ENCODE results near the gene UBE3D. TPM values are rescaled to one million over a fixed set of nuclear protein-coding genes. Genes with fewer than 3 reads are reported as not detected.

The UBE3D gene
- total RNA-seq, 1 experiment from 2014 or later: 5.5 TPM

DNA sequence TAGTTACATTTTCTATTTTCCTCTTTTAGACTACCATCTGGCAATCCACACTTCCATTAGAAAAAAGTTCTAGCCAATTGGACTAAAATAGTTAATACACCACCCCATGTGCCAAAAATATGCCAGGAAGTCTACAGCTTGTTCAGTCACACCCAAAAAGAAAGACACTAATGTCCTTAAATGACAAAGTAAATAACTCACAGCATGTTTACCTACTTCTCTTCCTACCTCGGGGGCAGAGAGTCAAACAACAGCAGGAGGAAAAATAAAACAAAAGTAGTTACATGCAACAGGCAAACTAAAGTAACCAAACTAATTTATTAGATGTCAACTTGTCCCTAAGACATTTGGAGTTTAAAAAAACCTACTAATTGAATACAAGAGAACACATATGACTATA is 57.0 kb downstream of the UBE3D start:
- DNase-seq (ENCODE audit: unreplicated experiment): no peak
- no peak for TF ChIP-seq CTCF (IDR thresholded peaks at IDR 0.05; ENCODE audit: unreplicated experiment)
- CTCF ChIA-PET: no interaction called here
- Mint-ChIP-seq H3K4me3 (ENCODE audit: unreplicated experiment) (no peak overlapping the region), H3K9me3 (ENCODE audit: unreplicated experiment) (no peaks in the 10 kb centered on the region), H3K27me3 (ENCODE audit: insufficient read depth, unreplicated experiment) (no peaks in the 10 kb centered on the region), H3K4me1 (ENCODE audit: insufficient read depth, unreplicated experiment) (peaks cover 9% of the 10 kb centered on the region), H3K27ac (ENCODE audit: low read depth, unreplicated experiment) (no peak overlapping the region), H3K36me3 (ENCODE audit: insufficient read depth, unreplicated experiment) (peaks cover 6% of the 10 kb centered on the region)
- no TSS peak for BruUV-seq (replicated peaks)
- intact Hi-C loops (cut with micrococcal nuclease): no loop called here
- POLR2A ChIA-PET: no interaction called here

GRCh38 chr6:83006270-83006905 is 59.3 kb downstream of the UBE3D start:
- CTCF ChIA-PET: interaction anchor here (0.6 to 0.7 kb wide), 2 partner anchors 23 to 59 kb away, joined by 3 to 4 read pairs; partner anchors contain the start of gene UBE3D
- H3K4me3 Mint-ChIP-seq (ENCODE audit: unreplicated experiment): no peak overlapping the region
- no TSS peak for BruUV-seq (replicated peaks)
- no peak for DNase-seq (ENCODE audit: unreplicated experiment)
- H3K27me3 Mint-ChIP-seq (ENCODE audit: insufficient read depth, unreplicated experiment): no peaks in the 10 kb centered on the region
- H3K27ac Mint-ChIP-seq (ENCODE audit: low read depth, unreplicated experiment): no peak overlapping the region
- H3K4me1 Mint-ChIP-seq (ENCODE audit: insufficient read depth, unreplicated experiment): peaks cover 9% of the 10 kb centered on the region
- POLR2A ChIA-PET: interaction anchor here (1.1 kb wide), 1 partner anchor 739 kb away, joined by 3 read pairs; no protein-coding TSS in a partner anchor
- H3K36me3 Mint-ChIP-seq (ENCODE audit: insufficient read depth, unreplicated experiment): no peaks in the 10 kb centered on the region
- intact Hi-C loops (cut with micrococcal nuclease): no loop called here
- H3K9me3 Mint-ChIP-seq (ENCODE audit: unreplicated experiment): no peaks in the 10 kb centered on the region
- TF ChIP-seq CTCF (IDR thresholded peaks at IDR 0.05; ENCODE audit: unreplicated experiment): no peak

DNA sequence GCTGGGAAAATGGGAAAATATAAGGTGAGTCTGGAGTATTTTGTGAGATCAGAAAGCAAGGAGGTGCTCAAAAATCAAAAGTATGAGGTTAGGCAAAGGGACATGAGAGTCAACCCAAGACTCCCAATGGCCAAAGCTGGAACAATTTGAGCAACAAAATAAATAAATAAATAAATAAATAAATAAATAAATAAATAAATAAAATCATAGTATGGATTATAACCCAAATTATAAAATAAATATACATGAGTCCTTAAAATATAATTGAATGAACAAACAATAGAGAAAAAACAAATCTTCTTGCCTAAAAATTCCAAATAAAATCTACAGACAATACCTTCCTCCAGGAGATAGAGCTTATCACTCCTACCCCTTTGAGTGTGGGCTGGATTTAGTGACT is 69.5 kb downstream of the UBE3D start:
- Mint-ChIP-seq H3K36me3 (ENCODE audit: insufficient read depth, unreplicated experiment) (no peaks in the 10 kb centered on the region), H3K4me3 (ENCODE audit: unreplicated experiment) (no peak overlapping the region), H3K27ac (ENCODE audit: low read depth, unreplicated experiment) (no peak overlapping the region), H3K4me1 (ENCODE audit: insufficient read depth, unreplicated experiment) (no peaks in the 10 kb centered on the region), H3K9me3 (ENCODE audit: unreplicated experiment) (peaks cover 7% of the 10 kb centered on the region), H3K27me3 (ENCODE audit: insufficient read depth, unreplicated experiment) (no peaks in the 10 kb centered on the region)
- ChIA-PET POLR2A (no interaction called here), CTCF (interaction anchor here (0.7 kb wide), 2 partner anchors 14 to 21 kb away, joined by 3 to 4 read pairs; no protein-coding TSS in a partner anchor)
- TF ChIP-seq CTCF (IDR thresholded peaks at IDR 0.05; ENCODE audit: unreplicated experiment): no peak
- no peak for DNase-seq (ENCODE audit: unreplicated experiment)
- intact Hi-C loops (cut with micrococcal nuclease): no loop called here
- BruUV-seq (replicated peaks): no TSS peak

DNA sequence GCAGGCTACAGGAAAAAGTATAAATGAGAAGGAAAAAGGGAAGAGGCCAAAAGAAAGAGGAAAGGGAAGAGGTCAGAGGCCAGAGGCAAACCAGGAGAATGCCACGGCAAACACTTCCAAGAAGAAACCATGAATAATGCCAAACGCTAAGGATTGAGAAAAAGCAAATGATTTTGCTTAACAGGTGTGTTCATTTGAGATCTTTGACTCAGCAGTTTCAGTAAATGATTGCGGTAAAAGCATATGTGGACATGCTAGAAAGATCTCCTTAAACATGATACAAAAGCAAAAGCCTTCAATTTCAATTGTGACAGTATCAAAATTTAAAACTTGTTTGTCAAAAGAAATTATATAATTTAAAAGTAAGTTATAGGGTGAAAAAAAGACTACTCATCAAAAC is 70.6 kb downstream of the UBE3D start:
- no peaks in the 10 kb centered on the region for H3K36me3 Mint-ChIP-seq (ENCODE audit: insufficient read depth, unreplicated experiment)
- TF ChIP-seq CTCF (IDR thresholded peaks at IDR 0.05; ENCODE audit: unreplicated experiment): no peak
- POLR2A ChIA-PET: no interaction called here
- H3K4me1 Mint-ChIP-seq (ENCODE audit: insufficient read depth, unreplicated experiment): no peaks in the 10 kb centered on the region
- no TSS peak for BruUV-seq (replicated peaks)
- no peak overlapping the region for H3K27ac Mint-ChIP-seq (ENCODE audit: low read depth, unreplicated experiment)
- CTCF ChIA-PET: no interaction called here
- intact Hi-C loops (cut with micrococcal nuclease): no loop called here
- H3K27me3 Mint-ChIP-seq (ENCODE audit: insufficient read depth, unreplicated experiment): no peaks in the 10 kb centered on the region
- peaks cover 7% of the 10 kb centered on the region for H3K9me3 Mint-ChIP-seq (ENCODE audit: unreplicated experiment)
- no peak overlapping the region for H3K4me3 Mint-ChIP-seq (ENCODE audit: unreplicated experiment)
- no peak for DNase-seq (ENCODE audit: unreplicated experiment)
